Bronchial epithelial cell (primary cell): ENCODE data around the gene MAPRE3. TPM values are rescaled to one million over a fixed set of nuclear protein-coding genes. Genes with fewer than 3 reads are reported as not detected.
A peak's percentile ranks its signal among the peaks of the same experiment; 100 is the strongest.

Experiments
- DNase-seq: peaks from one replicate; pipeline ENCODE4 v3.0.0-alpha.2; 2010; ENCODE audit warnings: low read depth
- FAIRE-seq: peaks from 2 replicates; lab custom pipeline; 2011; peaks lifted over from hg19 to GRCh38; lab: Jason Lieb, UNC
- H3K27me3 ChIP-seq: 2 replicates; pipeline ENCODE4 v1.5.1; 2011; ENCODE audit warnings: low read length; ENCODE audit not compliant: control insufficient read depth, insufficient read depth
- H3K36me3 ChIP-seq: 2 replicates; pipeline ENCODE4 v1.5.1; 2011; ENCODE audit warnings: low read length; ENCODE audit not compliant: control insufficient read depth, insufficient read depth
- H3K4me3 ChIP-seq: 2 replicates; pipeline ENCODE4 v1.5.1; 2011; ENCODE audit warnings: mild to moderate bottlenecking, low read depth, low read length, control low read depth
- CTCF ChIP-seq: IDR thresholded peaks from 2 replicates; pipeline ENCODE4 v1.5.1; 2011; ENCODE audit warnings: mild to moderate bottlenecking, moderate library complexity, low read length, control low read depth, inconsistent platforms; ENCODE audit not compliant: insufficient read depth, severe bottlenecking
- total RNA-seq: library from RNA; depleted of rRNA; stranded (reverse); fragments of >200 nt; gene quantifications from 2 replicates; pipeline ENCODE4 v1.2.1, GENCODE V29; 2014

The MAPRE3 gene
- total RNA-seq, 1 donor from 2014 or later, result 1.6 TPM

GRCh38 chr2:27049422-27050280 is 79.2 kb downstream of the MAPRE3 start:
- DNase-seq, result no peak
- Histone ChIP-seq H3K36me3 (peaks cover 3% of the 10 kb centered on the region), H3K4me3 (peak overlapping the region; percentile 83), H3K27me3 (no peaks in the 10 kb centered on the region)
- FAIRE-seq, result no peak
- TF ChIP-seq CTCF, result no peak

- peak overlapping the region; percentile 83 for H3K4me3 ChIP-seq
- TF ChIP-seq CTCF, result peak; percentile 44
These were observed 80.0 kb downstream of the MAPRE3 start for GRCh38 chr2:27050281-27050995.

GRCh38 chr2:27050996-27051901 is 80.8 kb downstream of the MAPRE3 start, which contains the start of gene AGBL5:
Gene AGBL5 (plus strand): TSS chr2:27051668. CDS start chr2:27052959, 1,291 bp downstream.
- FAIRE-seq, result no peak
- TF ChIP-seq CTCF, result no peak
- H3K36me3 ChIP-seq, result peaks cover 15% of the 10 kb centered on the region

More at GRCh38 chr2:27050281-27050995, 80.0 kb downstream of the MAPRE3 start:
- FAIRE-seq, result no peak
- H3K36me3 ChIP-seq, result peaks cover 10% of the 10 kb centered on the region
- no peaks in the 10 kb centered on the region for H3K27me3 ChIP-seq
- DNase-seq, result peak; percentile 94

GRCh38 chr2:27051902-27052645 is 81.6 kb downstream of the MAPRE3 start:
- Histone ChIP-seq H3K36me3 (peaks cover 16% of the 10 kb centered on the region), H3K4me3 (peak overlapping the region; percentile 83), H3K27me3 (no peaks in the 10 kb centered on the region)
- no peak for FAIRE-seq
- peak; percentile 16 for DNase-seq
- TF ChIP-seq CTCF, result no peak

More at GRCh38 chr2:27050996-27051901, 80.8 kb downstream of the MAPRE3 start, which contains the start of gene AGBL5:
- no peaks in the 10 kb centered on the region for H3K27me3 ChIP-seq
- H3K4me3 ChIP-seq, result peak within 1 kb of the TSS; percentile 83
- DNase-seq, result peak; percentile 89

- TF ChIP-seq CTCF, result no peak
- no peak overlapping the region for H3K4me3 ChIP-seq
- DNase-seq, result no peak
- no peaks in the 10 kb centered on the region for H3K27me3 ChIP-seq
- peaks cover 18% of the 10 kb centered on the region for H3K36me3 ChIP-seq
- no peak for FAIRE-seq
These were observed 82.9 kb downstream of the MAPRE3 start for GRCh38 chr2:27053321-27053720.
